ENCODE results near the gene MSI2.
A peak's percentile ranks its signal among the peaks of the same experiment; 100 is the strongest.

The MSI2 gene

DNA sequence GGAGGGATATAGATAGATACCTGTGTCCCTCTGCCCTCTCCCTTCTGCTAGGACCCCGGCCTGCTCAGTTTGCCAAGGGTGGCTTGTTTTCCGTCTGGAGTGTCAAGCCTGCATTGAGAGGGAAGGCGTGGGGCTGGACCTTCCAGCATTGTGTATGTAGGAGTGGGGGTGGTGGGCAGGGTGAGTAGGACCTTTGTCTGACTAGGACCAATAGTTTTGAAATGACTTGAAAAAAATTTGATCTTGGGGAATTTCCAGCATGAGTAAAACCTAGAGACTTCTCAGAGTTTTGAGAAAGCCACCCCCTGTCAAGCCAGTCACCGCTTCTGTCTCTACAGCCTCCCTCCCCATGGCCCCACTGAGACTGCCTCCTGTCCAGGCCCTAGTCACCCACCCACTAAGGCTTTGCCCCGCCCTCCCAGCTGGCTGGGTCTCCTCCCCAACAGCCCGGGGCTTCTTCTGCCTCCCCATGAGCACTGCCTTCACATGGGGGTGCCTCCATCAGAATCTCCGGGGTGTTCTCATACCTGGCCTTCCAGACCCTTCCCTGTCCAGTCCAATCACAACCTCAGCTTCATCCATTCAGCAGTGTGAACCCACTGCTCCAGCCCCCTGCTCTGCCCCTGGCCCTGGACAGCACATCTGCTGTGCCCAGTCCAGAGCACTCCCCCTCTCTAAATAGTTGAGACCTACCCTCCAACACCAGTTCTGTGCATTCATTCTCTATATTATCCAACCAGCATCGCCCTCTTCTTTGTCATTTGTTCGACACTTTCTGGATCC, 207.0 kb downstream of the MSI2 start:
- DNase-seq (ENCODE audit: low read depth), result no peak

DNA sequence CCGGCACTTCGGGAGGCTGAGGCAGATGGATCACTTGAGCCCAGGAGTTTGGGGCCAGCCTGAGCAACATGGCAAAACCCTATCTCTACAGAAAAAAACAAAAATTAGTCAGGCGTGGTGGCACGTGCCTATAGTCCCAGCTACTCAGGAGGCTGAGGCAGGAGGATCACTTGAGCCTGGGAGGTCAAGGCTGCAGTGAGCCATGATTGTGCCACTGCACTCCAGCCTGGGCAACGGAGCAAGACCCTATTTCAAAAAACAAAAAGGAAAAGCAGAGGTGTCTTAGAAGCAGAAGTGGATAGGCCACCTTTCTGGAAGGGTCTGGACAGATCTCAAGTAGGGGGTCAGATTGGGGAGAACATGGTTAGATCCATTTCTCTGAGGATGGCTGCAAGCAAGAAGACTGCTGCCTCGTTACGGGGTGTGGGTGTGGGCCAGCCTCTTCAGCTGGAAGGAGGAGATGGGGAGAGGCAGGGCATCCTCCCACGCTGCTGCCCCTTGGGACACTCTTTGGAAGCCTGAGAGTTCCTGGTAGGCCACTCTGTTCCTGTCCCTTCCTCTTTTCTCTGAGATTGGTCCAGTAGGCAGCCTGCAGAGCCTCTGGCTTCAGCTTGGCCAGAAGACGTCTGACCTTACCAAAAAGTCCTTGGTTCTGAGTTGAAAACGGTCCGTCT, 208.0 kb downstream of the MSI2 start:
- no peak for DNase-seq (ENCODE audit: low read depth)

DNA sequence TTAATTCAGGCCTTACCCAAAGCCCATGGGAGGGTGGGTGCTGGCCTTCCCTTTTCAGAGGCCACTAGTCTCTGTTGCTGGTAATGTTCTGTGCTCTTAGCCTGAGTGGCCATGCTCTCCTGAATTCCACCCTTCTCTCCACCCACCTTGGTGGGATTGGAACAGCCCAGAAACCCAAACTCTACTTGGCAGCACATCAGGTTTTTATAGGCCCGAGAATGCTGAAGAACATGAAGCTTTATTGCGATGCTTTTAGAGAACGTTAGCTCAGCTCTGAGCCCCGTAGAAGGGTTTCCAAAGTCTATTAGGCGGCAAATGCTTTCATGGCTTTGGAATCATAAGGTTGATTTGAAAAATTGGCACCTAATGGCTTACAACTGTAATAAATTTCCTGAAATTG, 209.3 kb downstream of the MSI2 start:
- no peak for DNase-seq (ENCODE audit: low read depth)

DNA sequence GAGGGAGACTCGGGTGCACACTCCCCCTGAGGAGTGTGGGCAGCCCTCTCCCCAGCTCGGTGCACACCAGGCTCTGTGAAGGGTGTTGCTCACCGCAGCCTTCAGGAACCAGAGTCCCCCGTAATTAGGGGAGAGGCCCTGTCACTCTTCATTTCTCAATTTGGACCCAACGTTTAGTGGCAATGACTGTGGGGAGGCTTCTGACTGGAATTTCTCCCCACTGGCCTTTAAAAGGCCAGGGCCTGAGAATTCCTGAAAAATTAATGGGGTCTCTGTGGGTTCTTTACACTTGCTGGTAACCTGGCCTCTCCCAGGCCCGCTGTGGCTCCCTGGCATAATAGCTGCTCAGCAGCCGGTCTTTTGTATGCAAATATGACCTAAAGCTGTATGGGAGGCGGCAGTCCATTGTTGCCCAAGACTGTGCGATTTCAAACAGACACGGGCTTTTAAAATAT, 209.7 kb downstream of the MSI2 start:
- DNase-seq (ENCODE audit: low read depth), result no peak

DNA sequence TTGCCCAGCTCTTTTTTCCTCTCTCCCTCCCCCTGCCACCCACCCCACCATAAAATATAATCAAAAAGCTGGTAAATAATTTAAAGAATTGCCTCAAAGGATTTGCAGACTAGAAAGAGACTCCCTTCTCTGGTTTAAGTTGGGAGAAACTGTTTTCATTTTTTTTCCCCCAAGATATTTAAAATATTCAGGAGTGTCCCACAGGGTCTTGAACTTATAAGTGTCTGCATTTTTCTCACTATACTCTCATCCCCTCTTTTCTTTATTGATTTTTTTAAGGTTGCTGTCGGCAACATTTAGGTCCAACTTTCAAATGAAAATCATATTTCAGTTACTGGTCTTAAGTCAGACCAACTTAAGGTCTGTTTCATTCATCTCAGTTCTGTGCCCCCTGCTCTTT, 210.2 kb downstream of the MSI2 start:
- DNase-seq (ENCODE audit: low read depth), result no peak

DNA sequence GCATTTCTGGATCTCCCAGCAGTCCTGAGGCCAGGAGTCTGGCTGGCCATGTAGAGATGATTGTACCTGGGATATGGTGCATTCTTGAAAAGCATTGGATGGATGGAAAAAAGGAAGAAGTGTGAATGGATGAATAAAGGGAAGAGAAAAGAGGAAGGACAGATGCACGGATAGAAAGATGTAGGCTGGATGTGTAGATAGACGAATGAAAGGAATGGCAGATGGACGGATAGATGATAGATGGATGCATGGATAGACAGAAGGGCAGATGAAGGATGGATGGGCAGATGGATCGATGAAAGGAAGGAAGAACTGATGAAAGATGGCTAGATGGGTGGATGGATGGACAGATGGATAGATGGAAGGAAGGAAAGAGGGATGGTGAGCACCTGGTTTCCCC, 210.9 kb downstream of the MSI2 start:
- no peak for DNase-seq (ENCODE audit: low read depth)

DNA sequence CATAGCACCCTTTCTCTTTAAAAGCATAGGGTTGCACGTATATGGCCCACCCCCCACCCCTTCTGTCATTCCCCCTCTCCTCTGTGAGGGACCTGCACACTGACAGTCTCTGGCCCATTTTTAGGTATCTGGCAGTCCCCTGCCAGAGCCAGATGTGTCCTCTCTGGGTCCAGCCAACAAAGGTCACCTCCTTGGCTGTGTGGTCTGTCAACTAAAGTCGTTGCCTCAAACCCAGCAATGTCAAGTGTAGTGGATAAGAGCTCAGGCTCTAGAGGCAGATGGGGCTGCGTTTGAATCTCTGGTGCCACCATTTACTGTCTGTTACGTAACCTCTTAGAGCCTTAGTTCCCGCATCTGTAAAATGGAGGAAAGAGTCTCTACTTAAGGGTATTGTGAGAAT, 211.5 kb downstream of the MSI2 start:
- no peak for DNase-seq (ENCODE audit: low read depth)

DNA sequence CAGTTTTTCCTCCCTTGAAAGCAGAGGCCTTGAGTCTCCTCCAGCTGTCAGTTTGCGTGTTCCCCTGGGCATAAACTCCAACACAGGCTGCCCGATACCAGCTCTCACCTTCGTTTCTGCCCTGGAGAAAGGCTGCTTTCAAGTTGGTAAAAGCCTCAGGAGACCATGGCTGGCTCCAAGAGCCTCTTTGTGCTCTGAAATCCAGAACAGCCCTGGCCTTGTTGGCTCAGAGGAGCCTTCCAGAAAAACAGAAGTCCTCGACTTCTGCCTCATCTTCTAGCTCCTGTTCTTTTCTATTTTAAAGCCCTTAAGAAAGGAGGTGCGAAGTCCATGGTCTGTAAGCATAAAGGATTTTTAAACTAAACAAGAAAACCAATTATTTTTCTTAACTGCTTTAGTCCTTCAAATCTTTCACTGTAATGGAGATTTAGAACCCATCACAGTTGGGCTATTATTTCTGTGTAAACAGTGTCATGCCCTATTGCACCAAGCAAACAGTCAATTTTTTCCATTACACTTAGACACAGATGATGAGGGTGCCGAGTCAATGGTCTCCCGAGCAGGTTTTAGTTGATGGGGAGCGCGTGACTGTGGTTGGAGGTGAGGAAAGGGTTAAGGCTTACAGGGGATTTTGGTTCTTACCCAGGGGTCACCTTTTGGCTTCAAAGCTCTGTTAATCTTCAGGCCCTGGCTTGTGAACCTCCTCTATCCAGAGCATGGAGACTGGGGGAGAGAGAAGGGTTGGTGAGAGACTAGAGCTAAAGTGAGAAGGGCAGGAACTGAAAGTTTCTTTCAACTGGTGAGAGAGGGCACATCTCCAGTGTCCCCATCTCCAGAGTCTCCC, 212.8 kb downstream of the MSI2 start:
- no peak for DNase-seq (ENCODE audit: low read depth)

DNA sequence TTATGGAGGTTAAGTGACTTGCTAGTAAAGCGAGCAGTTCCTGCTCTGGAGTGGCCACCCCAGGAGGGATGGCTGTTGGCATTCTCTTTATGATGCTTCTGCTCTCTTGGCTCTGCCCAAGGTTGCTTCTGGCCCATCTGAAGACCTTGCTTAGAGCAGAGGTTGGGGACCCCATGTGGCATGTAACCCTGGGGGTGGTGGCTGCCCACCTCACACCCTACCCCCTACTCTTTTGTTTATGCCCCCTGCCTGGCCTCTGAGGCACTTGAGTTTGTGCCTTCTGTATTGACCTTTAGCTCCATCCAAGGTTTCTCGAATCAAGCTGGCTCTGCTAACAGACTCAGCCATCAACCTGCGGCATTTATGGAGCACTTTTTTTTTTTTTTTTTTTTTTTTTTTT, 214.6 kb downstream of the MSI2 start:
- no peak for DNase-seq (ENCODE audit: low read depth)

DNA sequence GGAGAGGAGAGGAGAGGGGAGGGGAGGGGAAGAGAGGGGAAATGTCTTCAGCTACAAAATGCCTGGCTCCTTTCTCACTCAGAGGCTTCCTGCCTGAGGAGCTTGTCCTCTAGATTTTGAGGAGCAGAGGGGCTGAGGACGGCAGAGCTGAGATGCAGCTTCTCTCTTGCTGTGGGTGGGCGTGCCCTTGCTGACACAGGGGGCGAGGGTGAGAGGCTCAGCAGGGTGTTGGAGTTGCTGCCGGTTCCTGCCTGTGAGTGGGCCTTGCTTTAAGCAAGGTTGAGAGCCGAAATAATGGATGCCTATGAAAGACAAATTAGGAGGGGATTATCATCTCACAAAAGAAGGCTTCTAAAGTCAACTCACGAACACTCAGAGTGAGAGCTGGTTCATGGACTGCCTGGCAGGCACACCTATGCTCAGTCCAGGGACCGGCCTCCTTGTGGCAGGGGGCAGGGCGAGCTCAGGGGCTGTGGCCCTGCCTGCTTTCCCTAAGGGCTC, 215.6 kb downstream of the MSI2 start:
- DNase-seq (ENCODE audit: low read depth), result no peak

DNA sequence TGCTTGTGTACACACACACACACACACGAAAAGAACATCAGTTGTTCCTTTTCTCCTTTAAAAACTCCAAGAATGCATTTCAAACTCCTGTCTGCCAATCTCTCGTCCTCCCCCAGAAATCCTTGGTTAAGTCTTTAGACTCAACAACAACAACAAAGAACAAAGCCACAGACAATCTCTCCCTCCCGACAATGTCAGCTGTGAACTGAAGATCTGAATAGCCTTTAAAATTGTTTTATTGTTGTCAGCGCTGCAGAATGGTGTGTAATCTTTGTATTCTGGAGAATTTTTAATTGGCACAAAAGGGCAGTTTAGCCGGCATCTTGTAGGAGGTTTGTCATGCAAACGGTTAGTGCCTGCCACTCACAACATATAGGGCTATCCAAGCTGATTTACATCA, 219.5 kb downstream of the MSI2 start:
- no peak for DNase-seq (ENCODE audit: low read depth)

DNA sequence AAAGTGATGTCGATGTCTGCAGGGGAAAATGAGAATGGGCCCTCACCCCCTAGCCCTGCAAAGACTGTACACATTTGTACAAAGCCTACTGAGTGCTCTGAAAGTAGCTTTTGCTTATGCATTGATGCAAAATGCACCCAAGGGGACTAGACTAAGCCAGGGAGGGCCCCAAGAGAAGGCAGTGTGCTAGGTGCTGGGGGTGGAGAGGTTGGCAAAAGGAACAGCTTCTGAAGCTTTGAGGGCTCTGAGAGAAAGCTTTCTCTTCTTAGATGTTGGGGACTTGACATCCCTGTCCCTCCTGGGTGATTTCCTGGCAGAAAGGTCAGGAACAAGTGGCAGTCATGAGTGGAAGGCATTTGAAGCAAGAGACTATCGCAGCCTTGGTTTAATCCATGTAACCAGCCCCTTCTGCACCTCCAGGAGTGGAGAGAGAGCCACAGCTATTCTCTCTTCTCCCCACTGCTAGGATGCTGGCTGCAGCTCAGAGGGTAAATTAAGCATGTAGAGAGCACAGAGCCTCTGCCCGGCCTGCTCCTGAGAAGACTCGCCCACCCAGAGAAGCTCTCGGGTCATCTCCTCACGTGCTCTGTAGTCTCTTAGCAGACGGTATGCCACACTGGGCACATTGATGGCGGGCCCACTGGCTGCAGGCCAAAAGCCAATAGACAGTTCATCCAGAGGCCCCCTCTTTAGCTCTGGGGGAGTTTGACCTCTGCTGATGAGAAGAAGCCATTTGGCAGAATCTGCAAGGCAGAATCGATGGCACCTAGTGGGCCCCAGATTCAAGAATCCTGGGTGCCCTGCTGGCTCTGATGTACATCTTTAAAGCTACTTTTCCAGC, 221.4 kb downstream of the MSI2 start:
- DNase-seq (ENCODE audit: low read depth), result no peak

DNA sequence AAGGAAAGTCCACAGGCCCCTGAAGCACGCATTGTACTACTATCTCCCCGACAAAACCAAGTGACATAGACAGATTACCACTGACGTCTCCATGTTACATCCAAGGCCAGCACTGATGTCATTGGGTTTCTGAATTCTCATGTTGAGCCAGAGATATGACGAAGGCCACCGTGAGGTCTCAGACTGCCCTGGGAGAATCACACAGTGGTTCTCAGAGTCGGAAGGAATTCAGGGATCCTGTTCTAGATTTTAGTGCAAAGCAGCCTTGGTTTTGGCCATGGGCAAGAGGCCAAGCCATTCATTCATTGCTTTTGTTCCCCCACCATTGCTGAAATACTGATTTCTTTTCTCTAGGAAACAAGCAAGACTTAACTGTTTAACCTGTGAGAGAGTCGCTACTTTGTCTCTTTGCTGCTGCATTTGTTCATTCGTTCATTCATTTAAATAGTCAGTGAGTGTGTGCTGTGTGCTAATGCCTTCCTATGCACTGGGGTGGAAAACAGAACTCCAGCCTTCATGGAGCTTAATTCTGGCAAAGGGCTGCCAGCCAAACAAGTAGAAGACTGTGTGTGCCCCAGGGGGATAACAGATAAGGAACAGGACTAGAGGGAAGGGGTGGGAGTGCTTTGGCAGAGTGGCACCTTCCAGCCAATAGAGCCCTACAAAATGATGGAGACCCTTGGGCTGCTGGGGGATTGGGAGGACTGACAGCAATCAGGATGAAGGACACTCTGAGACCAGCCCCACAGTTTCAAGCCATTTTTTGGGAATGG, 222.3 kb downstream of the MSI2 start:
- DNase-seq (ENCODE audit: low read depth), result no peak

DNA sequence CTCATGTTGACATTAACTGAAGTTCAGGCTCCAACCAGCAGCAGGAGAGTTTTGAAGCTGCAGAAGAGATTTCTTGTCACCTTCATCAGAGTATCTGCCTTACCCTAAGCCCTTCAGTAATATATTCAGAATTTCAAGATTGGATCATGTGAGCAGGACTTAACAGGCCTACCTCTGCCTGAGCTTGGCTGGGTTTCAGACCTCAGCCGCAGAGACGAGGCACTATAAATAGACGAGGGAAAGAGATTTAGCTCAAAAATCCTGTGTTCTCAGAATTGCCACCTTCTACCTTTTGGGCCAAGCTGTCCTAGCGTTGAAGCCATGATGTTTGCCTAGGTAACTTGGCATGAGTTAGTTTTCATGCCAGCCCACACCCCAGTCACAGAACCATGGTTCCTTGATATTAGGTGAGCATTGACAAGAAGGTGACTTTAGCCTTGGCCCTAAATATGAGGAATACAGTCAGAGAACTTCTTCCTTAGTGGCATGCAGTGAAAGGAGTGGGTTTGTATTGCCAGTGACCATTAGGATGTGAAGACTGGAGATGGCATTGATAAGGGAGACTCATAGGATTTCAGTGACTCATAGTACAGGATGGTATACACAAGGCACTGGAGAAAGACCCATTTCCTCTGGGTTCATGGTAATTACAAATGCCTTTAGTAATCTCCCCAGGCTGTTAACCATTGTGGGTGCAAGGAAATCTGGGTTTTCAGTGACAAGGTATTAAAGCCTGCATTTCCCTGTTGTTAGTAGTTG, 224.3 kb downstream of the MSI2 start:
- no peak for DNase-seq (ENCODE audit: low read depth)

DNA sequence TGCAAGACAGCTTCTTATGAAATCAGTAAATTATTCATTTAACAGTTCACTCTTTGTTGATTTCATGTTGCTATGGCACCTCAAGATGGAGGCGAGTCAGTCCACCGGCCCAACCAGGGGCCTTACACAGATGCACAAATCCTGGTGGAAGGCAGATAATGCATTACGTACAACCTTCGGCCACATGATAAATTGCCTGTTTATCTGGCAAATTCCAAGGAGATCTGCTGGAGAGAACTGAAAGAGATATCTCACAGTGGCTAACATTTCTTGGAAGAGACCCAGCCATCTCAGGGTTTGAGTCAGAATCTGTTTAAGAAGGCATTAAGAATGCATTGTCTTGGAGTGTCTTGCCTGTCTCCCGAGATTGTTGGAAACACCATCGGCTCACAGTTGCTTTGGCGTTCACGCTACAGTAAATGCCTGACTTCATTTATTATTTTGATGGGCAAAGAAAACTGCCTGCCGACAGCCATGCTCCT, 225.6 kb downstream of the MSI2 start:
- peak; percentile 95 for DNase-seq (ENCODE audit: low read depth)

DNA sequence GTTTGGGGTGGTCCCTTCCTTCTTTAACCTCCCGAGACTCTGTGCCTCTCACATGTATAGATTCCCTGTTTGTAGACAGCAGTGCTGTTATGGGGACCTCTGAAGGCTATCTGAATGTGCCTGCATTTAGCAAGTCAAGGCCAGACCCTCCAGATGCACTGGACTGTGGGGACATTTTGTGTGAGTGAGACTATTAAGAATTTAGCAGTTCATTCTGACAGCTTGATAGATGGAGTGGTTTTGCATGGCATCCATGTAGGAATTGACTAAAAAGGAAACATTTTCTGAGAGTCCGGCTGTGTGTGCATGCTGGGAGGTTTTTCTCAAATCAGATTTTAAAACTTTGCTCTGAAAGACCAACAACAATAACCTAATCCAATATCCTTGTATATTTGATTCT, 226.3 kb downstream of the MSI2 start:
- DNase-seq (ENCODE audit: low read depth), result no peak

DNA sequence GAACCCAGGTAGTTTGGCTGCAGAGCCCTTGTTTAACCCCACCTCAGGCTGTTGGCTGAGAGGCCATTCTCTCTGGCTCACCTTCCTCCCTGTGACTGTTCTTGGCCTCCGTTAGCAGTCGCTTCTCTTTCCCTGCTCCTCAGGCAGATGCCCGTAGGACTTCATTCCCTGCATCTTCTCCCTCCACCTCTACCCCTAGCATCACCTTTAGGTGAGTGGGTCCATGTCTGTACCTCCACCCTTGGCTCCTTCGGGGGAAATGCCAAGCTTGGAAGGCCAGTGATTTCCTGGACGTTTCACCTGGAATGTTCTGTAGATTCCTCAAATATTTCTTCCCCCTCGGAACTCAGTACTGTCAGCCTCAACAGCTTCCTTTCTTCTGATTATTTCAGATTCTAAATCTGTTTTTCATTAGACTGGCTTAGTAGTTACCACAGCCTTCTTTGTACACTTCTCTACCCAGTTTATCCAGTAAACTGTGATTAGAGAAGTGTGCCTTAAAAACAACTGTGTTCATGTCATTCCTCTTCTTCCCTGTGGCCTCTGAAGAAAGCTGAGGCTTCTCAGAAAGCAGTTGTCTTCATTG, 227.9 kb downstream of the MSI2 start:
- peak; percentile 45 for DNase-seq (ENCODE audit: low read depth)

DNA sequence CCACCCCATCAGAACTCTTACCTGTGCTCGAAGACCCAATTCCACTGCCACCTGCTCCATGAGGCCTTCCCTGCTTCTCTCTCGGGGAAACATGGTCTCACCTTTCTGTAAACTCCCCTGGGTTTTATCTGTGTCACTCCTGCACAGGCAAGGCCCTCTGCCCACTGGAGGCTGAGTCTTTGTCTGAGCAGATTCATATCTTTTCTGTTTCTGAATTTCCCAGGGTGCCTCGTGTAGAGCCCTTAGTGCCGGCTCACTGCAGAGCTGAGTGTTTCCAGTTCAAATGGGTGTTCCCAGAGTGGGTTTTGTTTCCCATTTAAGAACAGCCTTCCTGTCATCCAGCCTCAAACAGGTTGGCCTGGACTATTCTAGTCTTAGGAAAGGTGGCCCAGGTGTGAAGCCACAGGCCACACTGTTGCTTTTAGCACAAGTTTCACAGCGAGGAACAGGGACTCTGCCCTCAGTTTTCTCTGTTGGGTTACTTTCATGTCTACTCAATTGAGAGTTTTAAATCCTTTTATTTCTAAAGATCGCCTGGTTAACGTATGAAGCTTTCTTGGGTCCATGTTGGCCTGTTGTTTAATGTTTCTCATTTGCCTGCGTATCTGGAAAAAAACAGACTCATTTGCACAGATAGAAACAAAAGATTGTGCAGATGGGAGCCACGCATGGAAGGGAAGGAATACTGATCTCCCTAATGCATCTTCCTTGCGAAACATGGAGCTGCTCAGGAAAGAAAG, 228.7 kb downstream of the MSI2 start:
- DNase-seq (ENCODE audit: low read depth), result no peak

DNA sequence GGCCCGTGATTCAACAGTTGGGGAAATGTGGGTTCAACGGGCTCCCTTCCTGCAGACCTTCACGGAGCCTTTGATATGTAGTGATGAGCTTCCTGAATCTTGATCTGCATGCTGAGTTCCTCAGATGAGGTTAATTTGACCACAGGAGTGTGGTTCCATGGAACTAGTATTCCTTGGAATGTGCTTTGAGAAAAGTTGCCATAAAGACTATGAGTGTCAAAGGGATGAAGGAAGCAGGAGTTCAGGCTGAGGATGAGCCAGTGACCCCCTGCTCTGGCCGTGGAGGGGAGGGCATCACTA, 229.2 kb downstream of the MSI2 start:
- DNase-seq (ENCODE audit: low read depth), result no peak
